NCI-H524 treated with DMSO at 0.1 percent for 48 hours (cell line): Measurements from ENCODE around the gene GAB3.

Experiments
- DNase-seq: peaks from one replicate; lab custom pipeline; 2025; lab: John Stamatoyannopoulos, UW

The GAB3 gene

DNA sequence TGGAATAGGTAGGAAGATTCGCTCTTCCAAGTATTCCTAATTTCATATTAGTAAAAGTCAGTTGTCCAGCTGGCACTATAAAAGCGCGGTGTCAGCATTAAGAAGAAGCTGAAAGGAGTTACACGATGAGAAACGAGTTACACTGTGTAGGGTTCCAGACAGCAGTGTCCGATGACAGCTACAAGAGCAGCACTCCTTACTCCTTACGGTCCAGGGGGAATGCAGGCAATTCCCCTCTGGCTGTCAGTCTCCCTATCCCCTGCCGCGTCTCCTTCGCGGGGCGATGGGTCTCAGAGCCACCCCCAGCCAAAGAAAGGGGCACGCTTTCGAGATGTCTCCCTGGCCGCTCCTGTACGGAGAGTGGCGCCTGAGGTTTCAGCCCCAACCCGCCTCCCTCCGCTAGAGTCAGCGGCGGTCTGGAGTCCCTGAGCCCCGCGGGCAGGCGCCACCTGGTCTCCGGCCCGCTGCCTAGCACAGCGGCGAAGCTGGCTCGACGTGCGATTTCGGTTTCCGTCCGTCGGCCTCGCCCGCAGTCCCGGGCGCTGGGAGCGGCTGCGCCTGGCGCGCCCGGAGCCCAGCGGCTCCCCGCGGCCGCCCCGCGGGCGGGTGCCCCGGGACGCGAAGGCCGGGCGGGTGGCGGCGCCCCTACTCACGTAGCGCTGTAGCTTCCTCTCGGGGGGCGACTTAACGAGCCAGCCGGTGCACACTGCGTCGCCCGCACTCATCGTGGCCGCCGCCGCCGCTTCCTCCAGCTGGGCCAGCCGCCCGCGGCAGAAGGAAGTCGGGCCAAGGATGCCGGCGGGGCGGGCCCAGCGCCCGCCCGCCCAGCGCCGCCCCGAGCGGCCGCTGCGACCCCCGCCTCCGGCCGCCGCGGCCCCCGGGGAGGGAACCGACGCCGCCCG lies at the start of gene GAB3:
Gene GAB3 (minus strand): TSS at position 777 of the 902 bp plus-strand sequence. CDS start 52 bp downstream, at position 725.
- DNase-seq, result peak; percentile 21

- DNase-seq, result peak; percentile 4
Measured at GRCh38 chrX:154799556-154800348, 48.9 kb upstream of the GAB3 start.

DNA sequence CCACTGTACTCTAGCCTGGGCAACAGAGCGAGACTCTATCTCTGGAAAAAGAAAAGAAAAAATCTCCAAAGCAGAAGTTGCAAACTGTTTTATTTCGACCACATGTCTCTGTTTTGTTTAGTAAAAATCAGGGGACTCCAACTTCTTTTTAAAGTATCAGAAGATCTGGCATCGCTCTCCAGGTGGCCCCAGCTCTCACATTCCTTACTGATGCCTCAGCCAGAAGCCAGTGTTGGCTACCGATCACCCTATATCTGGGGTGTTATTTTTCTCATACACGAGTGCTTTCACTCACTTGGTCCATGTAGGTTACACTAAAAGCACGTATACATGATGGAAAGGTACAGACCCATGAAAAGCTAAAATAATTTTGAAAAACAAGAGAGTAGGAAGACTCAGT lies 46.1 kb upstream of the GAB3 start:
- DNase-seq, result no peak

GRCh38 chrX:154795016-154795415 lies 44.1 kb upstream of the GAB3 start:
- no peak for DNase-seq

GRCh38 chrX:154793084-154793795 lies 42.4 kb upstream of the GAB3 start:
- no peak for DNase-seq

DNA sequence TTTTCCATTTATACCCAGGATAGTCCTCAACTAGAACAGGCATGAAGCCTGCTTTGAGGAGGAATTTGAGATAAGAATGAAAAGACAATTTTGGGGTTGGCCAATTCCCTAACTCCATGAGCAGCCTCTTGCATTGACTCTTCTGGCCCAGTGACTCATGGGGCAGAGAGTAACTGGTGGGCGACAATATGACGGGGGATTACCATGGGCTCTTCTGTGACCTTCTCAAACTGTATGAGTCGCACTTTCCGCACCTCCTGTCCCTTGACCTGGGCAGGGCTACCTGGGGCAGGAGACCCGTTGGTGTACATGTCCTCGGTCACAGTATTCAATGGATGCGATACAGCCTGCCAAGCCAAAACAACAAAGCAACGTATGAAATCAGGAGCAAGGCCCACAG lies 41.1 kb upstream of the GAB3 start:
- DNase-seq, result no peak

DNA sequence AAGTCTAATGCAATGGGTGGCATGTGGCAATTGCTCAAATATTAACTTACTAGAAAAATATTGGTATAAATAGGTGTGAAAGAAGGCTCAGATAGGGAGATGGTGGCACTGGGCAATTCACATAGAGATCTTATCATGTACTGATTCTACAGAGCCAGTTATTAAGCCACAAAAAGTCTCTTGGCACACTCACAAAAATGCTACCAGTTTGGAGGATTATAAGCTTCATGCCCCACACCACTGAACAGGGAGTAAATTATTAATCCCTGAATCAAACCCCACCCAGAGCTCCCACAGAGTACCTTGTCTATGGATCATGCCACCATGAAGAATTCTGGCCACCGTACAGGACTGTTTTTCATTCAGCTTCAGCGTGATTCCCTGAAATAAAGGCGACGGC lies 40.6 kb upstream of the GAB3 start:
- DNase-seq, result no peak

DNA sequence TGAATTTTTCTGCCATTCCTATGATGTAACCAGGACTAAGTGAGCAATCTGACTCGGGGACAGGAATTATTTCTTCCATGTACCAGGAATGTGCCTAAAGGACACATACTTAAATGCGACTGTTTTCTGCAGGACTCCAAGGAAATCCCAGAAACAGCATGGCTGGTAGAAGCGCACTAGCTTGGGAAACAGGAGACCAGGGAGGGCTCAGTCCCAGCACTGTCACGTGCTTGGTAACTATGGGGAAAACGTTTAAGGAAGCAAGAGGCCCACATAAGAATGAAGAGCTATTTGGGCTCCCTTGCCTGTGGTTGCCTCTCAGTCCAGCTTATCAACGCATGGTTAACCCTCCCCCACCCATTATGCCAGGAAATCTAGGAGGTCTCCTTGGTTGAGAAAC lies 34.8 kb upstream of the GAB3 start:
- no peak for DNase-seq

DNA sequence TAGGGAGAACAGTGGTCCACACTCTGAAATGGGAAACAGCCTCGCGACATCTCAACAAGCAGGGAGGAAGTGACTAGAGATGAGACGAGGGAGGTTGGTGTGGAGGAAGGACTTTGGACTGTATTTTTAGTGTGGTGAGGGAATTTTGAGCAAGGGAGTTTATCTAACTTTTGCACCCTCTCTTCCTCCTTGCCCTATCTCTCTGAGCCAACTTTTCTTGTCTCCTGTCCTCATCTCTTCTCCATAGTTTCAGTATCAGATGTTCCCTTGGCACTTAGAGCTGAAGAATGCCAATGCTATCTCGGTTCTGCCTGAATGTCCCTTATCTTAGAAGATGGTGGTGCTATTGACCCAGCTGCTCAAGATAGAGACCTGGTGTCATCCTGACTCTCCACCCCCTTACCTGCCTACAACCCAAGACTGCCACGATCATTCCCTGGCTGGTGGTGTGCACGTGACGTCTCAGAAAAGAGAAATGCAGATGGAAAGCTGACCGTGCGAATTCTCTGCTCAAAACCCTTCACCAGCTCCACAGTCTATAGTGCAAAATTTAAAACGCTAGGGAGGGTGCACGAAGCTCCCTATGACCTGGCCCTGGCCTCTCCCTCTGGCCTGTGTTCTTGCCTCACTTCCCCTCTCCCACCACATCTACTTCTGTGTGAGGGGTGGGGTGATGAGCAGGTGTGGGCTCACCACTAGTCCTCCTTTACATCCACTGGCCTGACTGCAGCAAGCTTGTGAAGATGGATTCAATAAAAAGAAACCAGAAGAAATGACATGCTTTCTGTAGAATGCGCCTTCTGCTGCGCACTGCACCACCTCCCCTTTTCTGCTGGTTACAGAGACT lies 33.5 kb upstream of the GAB3 start:
- no peak for DNase-seq

DNA sequence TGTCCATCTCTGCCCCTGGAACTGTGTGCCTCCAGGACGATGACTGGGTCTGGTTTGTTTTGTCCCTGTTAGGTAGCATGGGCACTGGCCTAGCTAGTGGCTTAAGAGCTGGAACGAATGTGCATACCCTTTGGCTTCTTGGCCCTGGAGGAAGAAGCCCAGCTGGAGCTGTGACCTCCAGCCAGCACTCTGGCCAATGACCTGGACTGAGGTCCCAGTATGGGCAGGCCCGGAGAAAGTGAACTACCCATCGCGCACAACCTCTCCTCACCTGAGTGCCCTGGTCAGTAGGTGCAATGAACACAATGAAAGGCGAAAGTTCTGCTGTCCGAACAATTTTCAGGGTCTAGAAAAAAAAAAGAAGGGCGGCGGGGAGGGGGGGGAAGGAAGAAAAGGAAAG lies 30.1 kb upstream of the GAB3 start:
- no peak for DNase-seq

DNA sequence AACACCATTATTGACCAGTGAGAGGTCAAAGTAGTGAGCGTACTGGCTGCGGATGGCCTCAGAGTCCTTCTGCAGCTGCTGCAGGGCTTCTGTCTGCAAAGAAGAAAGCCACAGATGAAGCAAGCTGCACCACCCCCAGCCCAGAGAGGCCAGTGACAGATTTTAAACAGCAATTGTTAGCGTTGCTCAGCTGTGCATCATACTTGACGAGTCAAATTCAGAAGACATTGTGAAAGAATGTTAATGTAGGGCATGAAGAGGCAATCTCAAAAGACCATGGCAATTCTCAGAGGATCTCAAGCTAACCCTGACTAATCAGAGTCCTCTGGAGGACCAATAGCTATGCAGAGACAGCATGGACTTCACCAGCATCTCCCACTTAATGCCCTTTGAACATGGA lies 28.4 kb upstream of the GAB3 start:
- DNase-seq, result no peak

DNA sequence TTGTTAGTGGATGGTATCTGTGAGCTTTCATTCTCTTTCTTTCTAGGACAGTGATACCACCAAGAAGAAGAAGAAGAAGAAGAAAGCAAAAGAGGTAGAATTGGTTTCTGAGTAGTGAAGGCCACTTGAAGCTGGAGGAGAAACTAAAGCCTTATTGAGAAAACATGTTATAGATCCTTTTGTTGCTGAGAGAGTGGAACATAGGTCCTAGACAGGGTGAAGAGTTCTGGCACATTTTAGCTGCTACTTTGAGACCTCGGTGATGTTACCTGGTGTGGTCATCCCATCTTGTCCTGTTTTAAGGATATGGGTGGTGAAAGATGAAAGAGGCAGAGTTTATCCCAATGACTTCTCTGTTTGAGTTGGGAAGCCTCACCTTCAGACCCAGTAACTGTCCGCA lies 25.9 kb upstream of the GAB3 start:
- no peak for DNase-seq

- DNase-seq, result no peak
Measured at GRCh38 chrX:154775419-154776349, 24.8 kb upstream of the GAB3 start.

GRCh38 chrX:154774622-154775021 lies 23.7 kb upstream of the GAB3 start:
- DNase-seq, result no peak

DNA sequence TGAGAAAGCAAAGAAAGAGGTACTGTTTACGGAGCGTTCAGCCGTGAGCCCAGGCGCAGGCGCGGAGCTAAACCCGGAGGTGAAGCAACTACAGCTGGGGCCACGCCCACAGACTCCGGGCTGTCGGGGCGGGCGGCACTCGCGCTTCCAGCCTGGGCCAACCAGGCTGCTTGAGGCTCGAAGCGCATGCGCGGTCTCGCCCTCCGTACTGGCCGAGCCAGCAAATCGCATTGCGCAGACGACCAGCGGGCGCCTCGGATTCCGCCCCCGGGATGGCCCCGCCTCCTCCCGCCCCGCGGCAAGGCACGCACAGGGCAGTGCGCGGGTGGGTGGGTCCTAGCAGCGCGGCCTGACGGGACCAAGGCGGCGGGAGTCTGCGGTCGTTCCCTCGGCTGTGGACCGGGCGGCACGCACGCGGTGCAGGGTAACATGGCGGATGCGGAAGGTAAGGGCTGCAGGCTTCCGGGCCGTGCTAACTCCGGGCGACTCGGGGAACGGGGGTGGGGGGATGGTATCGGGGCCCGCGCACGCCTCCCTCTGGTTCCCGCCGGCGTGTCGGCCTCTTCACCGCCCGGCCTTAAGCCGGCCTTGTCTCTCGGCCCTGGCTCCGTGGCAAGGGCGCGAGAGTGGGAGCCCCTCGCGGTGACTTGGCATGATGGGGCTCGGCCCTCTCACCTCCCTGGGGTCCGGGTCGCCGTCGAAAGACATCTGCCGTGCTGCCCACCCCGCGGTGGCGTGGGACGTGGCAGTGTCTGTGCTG lies 11.8 kb upstream of the GAB3 start, which contains the start of gene DKC1:
Gene DKC1 (plus strand): TSS at position 328 of the 760 bp plus-strand sequence. CDS start 102 bp downstream, at position 430.
- peak; percentile 90 for DNase-seq

- no peak for DNase-seq
Measured at GRCh38 chrX:154761977-154762536, 11.2 kb upstream of the GAB3 start.

- no peak for DNase-seq
Measured at GRCh38 chrX:154758696-154759095, 7.8 kb upstream of the GAB3 start.

DNA sequence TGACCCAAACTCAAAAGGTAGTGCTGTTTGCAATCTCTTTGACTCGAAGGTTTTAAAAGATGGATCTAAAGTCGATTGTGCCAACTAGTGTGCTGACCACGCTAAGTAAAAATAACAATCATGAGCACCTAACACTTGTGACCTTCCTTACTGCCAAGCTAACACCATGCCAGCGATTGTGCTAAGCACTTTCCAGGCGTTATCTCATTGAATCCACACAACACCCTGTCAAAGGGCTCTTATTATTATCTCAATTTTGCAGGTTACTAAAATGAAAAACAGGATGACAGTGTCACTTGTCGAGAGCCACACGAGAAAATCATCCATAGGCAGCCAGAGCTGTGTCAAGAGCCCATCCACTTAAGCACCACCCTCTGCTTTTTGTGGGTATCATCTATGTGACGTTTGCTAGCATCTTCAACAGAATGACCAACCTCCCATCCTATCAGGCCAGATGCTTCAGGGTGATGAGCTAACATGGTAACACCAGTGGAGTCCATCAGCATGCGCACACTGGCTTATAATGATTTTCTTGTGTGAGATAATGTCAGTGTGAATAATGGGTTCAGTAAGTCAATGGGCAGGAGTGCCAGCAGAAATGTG lies 893 bp upstream of the GAB3 start:
- DNase-seq, result peak; percentile 78

DNA sequence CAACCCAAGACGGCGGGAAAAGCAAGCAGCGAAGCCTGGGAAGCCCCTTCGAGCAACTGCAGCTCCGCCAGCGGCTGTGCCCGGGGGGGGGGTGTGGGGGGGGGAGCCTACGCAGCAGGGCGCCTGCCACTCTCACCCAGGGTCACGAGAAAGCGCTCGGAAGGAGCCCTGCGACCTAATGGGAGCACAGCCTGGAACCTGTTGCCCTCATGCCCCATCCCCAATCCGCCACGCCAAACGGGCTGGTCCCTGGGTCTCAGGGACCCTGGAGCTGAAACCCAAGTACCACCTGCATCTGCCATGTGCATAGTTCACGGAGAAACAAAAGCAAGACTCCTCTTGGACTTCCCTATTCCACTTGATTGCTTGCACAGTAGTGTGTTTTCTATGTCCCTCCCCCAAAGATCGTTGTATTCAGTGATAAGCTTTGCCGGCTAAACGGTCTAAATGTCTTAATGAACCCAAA lies 359 bp upstream of the GAB3 start:
- no peak for DNase-seq
